ENCODE measurements around the gene RBKS. TPM values are rescaled to one million over a fixed set of nuclear protein-coding genes. Genes with fewer than 3 reads are reported as not detected.

The RBKS gene
- total RNA-seq, 2 experiments from 2014 or later, result 9.2 to 9.7 TPM

DNA sequence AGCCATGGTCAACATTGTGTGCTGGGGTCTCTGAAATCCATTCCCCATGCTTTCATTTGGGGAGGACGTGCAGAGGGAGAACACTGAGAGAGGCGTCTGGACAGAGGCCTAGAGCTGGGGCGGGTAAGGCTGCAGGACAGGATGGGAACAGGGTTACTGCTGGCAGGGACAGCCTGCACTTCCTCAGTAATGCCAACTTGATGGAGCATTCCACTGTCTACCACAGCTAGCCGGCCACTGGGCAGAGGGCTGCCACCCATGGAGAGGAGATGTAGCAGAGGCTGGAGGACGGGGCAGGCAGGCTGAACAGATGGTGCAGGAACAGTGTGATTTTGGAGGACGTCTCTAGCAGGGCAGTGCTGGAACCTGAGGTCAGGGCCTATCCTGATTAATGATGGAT lies 89.3 kb downstream of the RBKS start:
- no peaks in the 10 kb centered on the region for H3K36me3 Mint-ChIP-seq
- H3K27ac Mint-ChIP-seq, result no peak overlapping the region
- no peak for DNase-seq
- no peaks in the 10 kb centered on the region for H3K9me3 Mint-ChIP-seq
- ChIA-PET POLR2A (no interaction called here), CTCF (no interaction called here)
- H3K4me3 Mint-ChIP-seq, result no peak overlapping the region
- no peaks in the 10 kb centered on the region for H3K27me3 Mint-ChIP-seq
- no peaks in the 10 kb centered on the region for H3K4me1 Mint-ChIP-seq (ENCODE audit: low read depth)
- intact Hi-C loops (cut with micrococcal nuclease), result no loop called here

DNA sequence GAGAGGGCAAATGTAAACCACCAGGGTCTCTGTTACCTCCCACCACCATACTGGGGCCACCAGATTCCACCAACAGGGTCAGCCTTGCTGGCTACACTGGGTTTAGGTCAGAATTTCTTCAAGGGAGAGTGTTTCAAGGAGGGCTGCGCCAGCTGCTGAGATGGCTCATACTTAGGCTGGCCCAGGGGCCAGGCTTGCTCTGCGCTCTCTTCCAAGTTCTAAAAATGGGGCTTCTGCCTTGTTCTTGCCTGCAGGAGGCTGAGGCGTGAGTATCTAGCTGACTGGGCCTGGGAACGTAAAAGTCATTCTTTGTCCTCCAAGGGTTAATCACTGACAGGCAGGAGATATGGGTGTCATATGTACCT lies 90.6 kb downstream of the RBKS start:
- ChIA-PET POLR2A (no interaction called here), CTCF (no interaction called here)
- H3K4me3 Mint-ChIP-seq, result no peak overlapping the region
- no peak for DNase-seq
- no peaks in the 10 kb centered on the region for H3K4me1 Mint-ChIP-seq (ENCODE audit: low read depth)
- H3K36me3 Mint-ChIP-seq, result no peaks in the 10 kb centered on the region
- H3K27ac Mint-ChIP-seq, result no peak overlapping the region
- no peaks in the 10 kb centered on the region for H3K9me3 Mint-ChIP-seq
- H3K27me3 Mint-ChIP-seq, result no peaks in the 10 kb centered on the region
- intact Hi-C loops (cut with micrococcal nuclease), result no loop called here

DNA sequence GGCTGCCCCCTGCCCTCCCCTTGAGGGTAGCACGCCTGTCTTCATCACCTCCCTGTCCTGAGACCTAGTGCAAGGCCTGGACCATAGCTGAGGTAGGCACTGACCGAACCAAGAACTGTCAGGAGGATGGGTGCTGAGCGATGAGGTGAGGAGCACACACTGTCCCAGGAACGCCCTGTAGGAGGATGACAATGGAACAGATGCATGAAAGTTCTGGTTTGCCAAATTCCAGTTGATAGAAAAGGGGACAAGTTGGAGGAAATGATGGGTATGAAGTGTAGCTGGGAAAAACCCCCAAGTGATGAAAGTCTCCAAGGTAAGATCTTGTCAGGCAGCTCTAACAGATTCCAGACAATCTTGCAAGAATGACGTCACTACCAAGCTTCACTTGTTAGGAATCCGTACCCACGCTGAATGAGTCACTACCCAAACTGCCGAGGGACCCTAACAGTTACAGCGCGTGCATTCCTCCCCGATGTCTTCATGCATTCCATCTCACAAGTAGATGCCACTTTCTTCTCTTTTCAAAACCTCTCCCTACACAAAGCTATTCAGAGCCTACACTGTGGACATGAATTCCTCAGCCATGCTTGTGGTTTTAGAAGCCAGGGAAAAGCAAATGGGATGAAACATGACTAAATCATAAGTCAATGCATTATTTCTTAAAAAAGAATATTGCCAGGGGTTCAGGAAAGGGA lies 91.1 kb downstream of the RBKS start:
- H3K9me3 Mint-ChIP-seq, result no peaks in the 10 kb centered on the region
- ChIA-PET POLR2A (no interaction called here), CTCF (no interaction called here)
- no peak for DNase-seq
- no peaks in the 10 kb centered on the region for H3K27me3 Mint-ChIP-seq
- no peak overlapping the region for H3K27ac Mint-ChIP-seq
- intact Hi-C loops (cut with micrococcal nuclease), result no loop called here
- no peak overlapping the region for H3K4me3 Mint-ChIP-seq
- no peaks in the 10 kb centered on the region for H3K36me3 Mint-ChIP-seq
- H3K4me1 Mint-ChIP-seq (ENCODE audit: low read depth), result no peaks in the 10 kb centered on the region

DNA sequence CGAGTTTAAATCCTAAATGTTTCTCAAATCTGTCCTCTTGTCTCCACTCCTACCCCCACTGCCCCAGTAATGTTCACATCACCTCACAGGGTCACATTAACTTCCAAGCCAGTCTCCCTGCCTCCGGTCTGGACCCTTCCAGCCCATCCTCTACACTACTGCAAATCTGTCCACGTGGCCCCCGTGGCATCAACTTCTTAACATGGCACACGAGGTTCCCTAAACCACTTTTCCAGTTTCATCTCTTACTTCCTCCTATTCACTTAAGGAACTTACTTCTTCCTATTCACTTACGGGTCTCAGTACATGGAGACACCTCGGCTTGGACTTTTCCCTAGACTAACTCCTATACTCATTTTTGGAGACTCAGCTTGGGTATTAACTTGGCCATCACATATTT lies 91.7 kb downstream of the RBKS start:
- H3K4me1 Mint-ChIP-seq (ENCODE audit: low read depth), result no peaks in the 10 kb centered on the region
- H3K36me3 Mint-ChIP-seq, result no peaks in the 10 kb centered on the region
- H3K27me3 Mint-ChIP-seq, result no peaks in the 10 kb centered on the region
- no peak overlapping the region for H3K27ac Mint-ChIP-seq
- intact Hi-C loops (cut with micrococcal nuclease), result no loop called here
- no peaks in the 10 kb centered on the region for H3K9me3 Mint-ChIP-seq
- ChIA-PET CTCF (no interaction called here), POLR2A (no interaction called here)
- no peak overlapping the region for H3K4me3 Mint-ChIP-seq
- no peak for DNase-seq

DNA sequence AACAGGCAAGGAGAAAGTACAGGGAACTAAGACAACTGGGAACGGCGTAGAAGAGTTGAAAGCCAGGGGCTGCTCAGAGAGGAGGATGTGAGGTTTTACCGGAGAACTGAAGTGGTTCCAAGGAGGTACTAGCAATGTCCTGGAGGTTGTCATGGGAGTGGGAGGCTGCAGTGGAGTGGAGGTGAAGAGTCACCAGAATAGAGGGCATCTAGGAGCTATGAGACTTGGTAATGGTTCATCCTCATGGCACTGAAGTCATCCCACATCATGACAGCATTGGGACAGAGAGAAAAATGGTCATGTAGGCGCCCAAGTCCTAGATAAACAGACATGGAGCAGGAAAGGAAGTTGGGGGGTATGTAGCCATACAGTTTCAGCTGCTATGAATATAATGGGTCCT lies 92.3 kb downstream of the RBKS start:
- H3K36me3 Mint-ChIP-seq, result no peaks in the 10 kb centered on the region

DNA sequence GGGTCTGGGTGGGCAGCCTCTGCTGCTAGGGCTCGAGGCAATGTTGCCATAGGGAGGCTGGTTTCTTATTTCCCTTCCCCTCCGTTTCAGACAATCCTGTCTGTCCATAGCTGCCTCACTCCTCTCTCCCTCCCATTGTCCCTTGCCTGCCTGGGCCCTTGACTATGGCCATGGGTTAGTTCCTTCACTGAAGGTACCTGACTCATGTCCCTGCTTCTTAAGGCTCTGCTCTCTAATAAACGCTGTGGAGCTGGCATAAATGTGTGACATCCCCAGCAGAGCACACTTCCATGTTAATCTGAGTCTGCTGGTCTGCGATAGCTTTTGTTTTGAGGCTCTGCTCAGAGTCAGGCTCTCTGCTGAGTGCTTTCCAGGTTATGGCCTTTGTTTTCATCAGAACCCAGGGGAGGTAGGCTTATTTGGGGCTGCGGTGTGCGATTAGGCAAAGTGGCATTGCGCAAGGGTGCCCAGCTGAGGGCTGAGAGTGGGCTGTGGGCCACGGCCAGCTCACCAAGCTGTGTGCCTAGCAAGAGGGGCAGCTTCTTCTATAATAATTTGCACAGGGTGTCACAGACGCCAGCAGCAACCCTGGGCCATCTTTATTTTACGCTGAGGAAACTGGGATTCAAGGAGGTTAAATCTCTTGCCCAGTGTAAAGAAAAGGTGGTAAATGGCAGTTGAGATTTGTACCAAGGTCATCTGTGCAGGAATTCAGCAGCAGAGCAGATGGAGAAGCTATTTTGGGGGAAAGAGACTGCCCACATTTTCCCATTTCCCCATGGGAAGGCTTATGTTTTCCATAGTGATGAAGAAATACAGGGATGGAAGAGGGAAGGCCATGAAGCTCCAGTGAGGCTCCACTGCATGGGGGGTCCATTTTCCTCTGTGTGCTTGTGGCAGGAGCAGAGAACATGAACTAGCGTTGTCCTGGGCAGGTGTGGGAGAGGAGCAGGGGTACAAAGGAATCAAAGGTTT lies 93.1 kb downstream of the RBKS start:
- intact Hi-C loops (cut with micrococcal nuclease), result no loop called here

More for the DNA sequence above, 92.3 kb downstream of the RBKS start:
- ChIA-PET POLR2A (no interaction called here), CTCF (no interaction called here)
- H3K4me1 Mint-ChIP-seq (ENCODE audit: low read depth), result no peaks in the 10 kb centered on the region
- intact Hi-C loops (cut with micrococcal nuclease), result no loop called here
- no peak overlapping the region for H3K27ac Mint-ChIP-seq
- no peaks in the 10 kb centered on the region for H3K27me3 Mint-ChIP-seq
- no peak overlapping the region for H3K4me3 Mint-ChIP-seq
- H3K9me3 Mint-ChIP-seq, result no peaks in the 10 kb centered on the region
- no peak for DNase-seq

DNA sequence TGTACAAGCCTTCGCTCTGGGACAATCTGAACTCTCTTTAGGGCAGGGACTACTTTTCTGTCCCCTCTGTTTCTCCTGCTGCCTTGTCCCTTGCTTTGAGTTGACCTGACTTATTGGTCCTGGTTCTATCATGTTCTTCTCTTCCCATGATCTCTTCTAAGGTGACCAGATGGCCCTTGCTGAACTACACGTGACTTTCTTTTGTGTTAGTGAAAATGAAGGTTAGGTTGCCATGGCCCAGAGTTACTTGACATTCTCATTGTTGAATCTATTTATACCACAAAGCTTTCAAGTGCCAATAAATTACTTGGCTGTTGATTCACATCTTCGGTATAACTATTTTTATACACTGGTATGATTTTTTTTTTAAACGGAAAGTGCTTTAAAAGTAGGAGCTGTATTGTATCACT lies 94.3 kb downstream of the RBKS start:
- no peak for DNase-seq
- no peak overlapping the region for H3K27ac Mint-ChIP-seq
- no peaks in the 10 kb centered on the region for H3K36me3 Mint-ChIP-seq
- ChIA-PET POLR2A (no interaction called here), CTCF (no interaction called here)
- no peaks in the 10 kb centered on the region for H3K27me3 Mint-ChIP-seq
- no peaks in the 10 kb centered on the region for H3K4me1 Mint-ChIP-seq (ENCODE audit: low read depth)
- H3K4me3 Mint-ChIP-seq, result no peak overlapping the region
- intact Hi-C loops (cut with micrococcal nuclease), result no loop called here
- no peaks in the 10 kb centered on the region for H3K9me3 Mint-ChIP-seq

More for the DNA sequence above, 93.1 kb downstream of the RBKS start:
- Mint-ChIP-seq H3K4me1 (ENCODE audit: low read depth) (no peaks in the 10 kb centered on the region), H3K9me3 (no peaks in the 10 kb centered on the region), H3K36me3 (no peaks in the 10 kb centered on the region), H3K4me3 (no peak overlapping the region), H3K27ac (no peak overlapping the region), H3K27me3 (no peaks in the 10 kb centered on the region)
- no peak for DNase-seq
- POLR2A ChIA-PET, result no interaction called here
- CTCF ChIA-PET, result no interaction called here

DNA sequence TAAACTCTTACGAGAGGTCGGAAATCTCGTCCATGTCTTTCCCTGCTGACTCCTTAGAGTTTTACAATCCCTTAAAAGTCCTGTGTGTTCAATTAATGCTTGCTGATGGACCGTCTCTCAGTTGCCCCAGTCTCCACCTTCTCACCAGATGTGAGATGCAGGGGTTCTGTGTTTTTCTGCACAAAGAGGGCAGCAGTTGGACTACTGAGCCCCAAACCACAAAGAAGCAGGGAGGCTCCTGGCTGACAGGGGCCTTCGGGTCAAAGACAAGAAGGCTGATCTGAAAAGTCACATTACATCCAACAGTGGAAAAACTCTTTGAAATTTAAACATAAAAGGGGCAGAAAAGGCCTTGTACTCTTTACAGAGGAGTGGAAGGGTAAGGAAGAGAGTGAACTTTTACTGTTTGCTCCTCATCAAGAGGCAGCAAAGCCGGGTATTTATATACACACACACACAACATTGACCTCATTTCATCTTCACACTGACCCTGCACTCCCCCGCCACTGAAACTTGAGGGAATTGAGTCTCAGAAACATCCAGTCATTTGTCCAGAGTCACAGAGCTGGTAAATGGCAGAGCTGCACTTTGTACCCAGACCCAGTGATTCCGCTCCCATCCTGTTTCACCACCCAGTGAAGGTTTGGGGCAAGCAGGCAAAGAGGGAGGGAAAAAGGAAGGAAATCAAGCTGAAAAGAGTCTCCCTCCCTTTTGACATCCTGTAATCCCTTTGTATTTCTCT lies 94.9 kb downstream of the RBKS start:
- Mint-ChIP-seq H3K9me3 (no peaks in the 10 kb centered on the region), H3K27ac (no peak overlapping the region), H3K27me3 (no peaks in the 10 kb centered on the region), H3K36me3 (no peaks in the 10 kb centered on the region), H3K4me3 (no peak overlapping the region), H3K4me1 (ENCODE audit: low read depth) (no peaks in the 10 kb centered on the region)
- no peak for DNase-seq
- ChIA-PET CTCF (no interaction called here), POLR2A (no interaction called here)
- intact Hi-C loops (cut with micrococcal nuclease), result no loop called here

DNA sequence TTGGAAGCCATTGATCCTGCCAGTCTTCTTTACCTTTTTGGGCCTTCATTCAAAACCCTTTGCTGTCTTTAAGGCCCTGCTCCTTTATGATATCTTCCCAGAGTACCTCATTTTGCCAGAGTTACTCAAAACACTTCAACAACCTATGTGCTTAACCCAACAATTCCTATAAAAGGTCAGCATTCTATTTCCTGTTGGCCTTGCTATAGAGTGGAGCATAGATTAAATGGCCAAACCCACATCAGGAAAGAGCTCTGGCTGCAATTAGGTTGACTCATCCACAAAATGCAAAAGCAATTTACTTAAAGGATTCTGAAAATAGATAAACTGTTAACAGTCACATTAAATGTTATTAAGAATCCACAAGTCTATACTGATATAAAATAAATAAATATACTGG lies 97.4 kb downstream of the RBKS start:
- ChIA-PET POLR2A (no interaction called here), CTCF (no interaction called here)

DNA sequence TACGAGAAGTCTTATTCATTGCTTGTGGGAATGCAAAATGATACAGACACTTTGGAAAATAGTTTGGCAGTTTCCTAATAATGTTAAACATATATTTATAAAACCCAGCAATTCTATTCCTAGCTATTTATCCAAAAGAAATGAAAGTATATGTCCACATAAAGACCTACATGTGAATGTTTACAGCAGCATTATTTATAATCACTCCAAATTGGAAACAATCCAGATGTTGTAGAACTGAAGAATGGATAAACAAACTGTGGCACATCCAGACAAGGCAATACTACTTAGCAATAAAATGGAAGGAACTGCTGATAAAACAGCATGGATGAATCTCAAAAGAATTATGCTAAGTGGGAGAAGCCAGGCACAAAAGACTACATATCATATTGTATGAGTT lies 99.4 kb downstream of the RBKS start:
- no peaks in the 10 kb centered on the region for H3K4me1 Mint-ChIP-seq (ENCODE audit: low read depth)
- ChIA-PET POLR2A (no interaction called here), CTCF (interaction anchor here (0.9 kb wide), 1 partner anchor 42 kb away, joined by 3 read pairs; no protein-coding TSS in a partner anchor)
- no peak overlapping the region for H3K4me3 Mint-ChIP-seq
- no peaks in the 10 kb centered on the region for H3K27me3 Mint-ChIP-seq
- DNase-seq, result no peak
- H3K27ac Mint-ChIP-seq, result no peak overlapping the region
- peaks cover under 1% of the 10 kb centered on the region for H3K36me3 Mint-ChIP-seq
- intact Hi-C loops (cut with micrococcal nuclease), result no loop called here
- H3K9me3 Mint-ChIP-seq, result no peaks in the 10 kb centered on the region

More for the DNA sequence above, 97.4 kb downstream of the RBKS start:
- DNase-seq, result no peak
- Mint-ChIP-seq H3K4me3 (no peak overlapping the region), H3K36me3 (no peaks in the 10 kb centered on the region), H3K27ac (no peak overlapping the region), H3K27me3 (no peaks in the 10 kb centered on the region), H3K4me1 (ENCODE audit: low read depth) (no peaks in the 10 kb centered on the region), H3K9me3 (no peaks in the 10 kb centered on the region)
- intact Hi-C loops (cut with micrococcal nuclease), result no loop called here

DNA sequence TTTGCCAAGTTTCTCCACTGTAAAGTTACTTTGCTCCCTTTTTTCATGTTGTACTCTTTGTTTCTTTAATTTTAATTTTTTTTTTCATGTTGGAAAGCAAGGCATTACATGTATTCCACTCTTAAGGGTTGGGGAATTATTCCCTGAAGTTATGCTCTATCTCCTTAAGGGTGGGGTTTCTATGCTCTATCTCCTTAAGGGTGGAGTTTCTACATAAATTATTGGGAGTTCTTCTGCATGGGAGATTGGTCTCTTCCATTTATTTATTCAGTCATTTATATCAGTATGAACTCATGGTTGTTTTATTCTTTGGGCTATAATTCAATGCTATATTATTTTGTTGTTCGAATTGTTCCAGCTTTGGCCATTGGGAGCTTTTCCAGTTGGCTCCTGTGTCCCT lies 107.5 kb downstream of the RBKS start:
- POLR2A ChIA-PET, result no interaction called here
- H3K36me3 Mint-ChIP-seq, result peaks cover 17% of the 10 kb centered on the region
- H3K9me3 Mint-ChIP-seq, result no peaks in the 10 kb centered on the region
- no peak overlapping the region for H3K27ac Mint-ChIP-seq
- H3K27me3 Mint-ChIP-seq, result no peaks in the 10 kb centered on the region
- CTCF ChIA-PET, result no interaction called here
- DNase-seq, result no peak
- peaks cover 12% of the 10 kb centered on the region for H3K4me1 Mint-ChIP-seq (ENCODE audit: low read depth)
- intact Hi-C loops (cut with micrococcal nuclease), result no loop called here
- no peak overlapping the region for H3K4me3 Mint-ChIP-seq

DNA sequence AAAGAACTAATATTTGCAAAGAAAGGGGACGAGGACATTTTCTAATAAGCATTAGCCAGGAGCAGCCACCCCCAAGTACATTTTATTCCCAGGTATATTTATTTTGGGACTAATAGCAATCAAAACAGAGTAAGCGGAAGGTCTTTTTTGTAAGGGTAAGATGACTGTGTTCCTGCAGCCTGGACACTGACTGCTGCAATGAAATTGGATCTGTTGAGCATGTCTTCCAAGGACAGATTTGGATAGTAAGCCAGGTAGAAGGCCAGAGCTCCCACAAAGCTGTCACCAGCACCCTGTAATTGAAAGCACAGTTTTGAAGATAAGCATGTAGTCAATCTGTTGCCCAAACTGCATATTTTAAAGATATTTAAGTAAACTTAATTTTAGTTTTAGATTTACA lies 108.7 kb downstream of the RBKS start:
- H3K4me3 Mint-ChIP-seq, result no peak overlapping the region
- no peak for DNase-seq
- intact Hi-C loops (cut with micrococcal nuclease), result no loop called here
- ChIA-PET POLR2A (no interaction called here), CTCF (no interaction called here)
- H3K27ac Mint-ChIP-seq, result no peak overlapping the region
- H3K27me3 Mint-ChIP-seq, result no peaks in the 10 kb centered on the region
- H3K4me1 Mint-ChIP-seq (ENCODE audit: low read depth), result peaks cover 19% of the 10 kb centered on the region
- H3K36me3 Mint-ChIP-seq, result peaks cover 19% of the 10 kb centered on the region
- no peaks in the 10 kb centered on the region for H3K9me3 Mint-ChIP-seq
